HL-60 (cell line): ENCODE data around the gene KCTD16.

Source experiments
- DNase-seq, 2 experiments: peaks; one replicate each; pipeline ENCODE4 v3.0.0-alpha.2; 2010 to 2020; ENCODE audit warnings: low read depth in 1 of 2, low spot score in 1 of 2
- H3K27ac ChIP-seq: fragments of 250-450 bp; sonication (Bioruptor Pico); replicated peaks from 2 replicates; pipeline ENCODE4 v1.5.1; 2020; ENCODE audit warnings: mild to moderate bottlenecking, moderate library complexity
- H3K27me3 ChIP-seq: fragments of 250-450 bp; sonication (Bioruptor Pico); 2 replicates; pipeline ENCODE4 v1.5.1; 2021; ENCODE audit warnings: mild to moderate bottlenecking, moderate library complexity; ENCODE audit not compliant: insufficient read depth, poor library complexity, severe bottlenecking
- H3K4me3 ChIP-seq: replicated peaks from 2 replicates; pipeline ENCODE4 v1.5.1; 2011; ENCODE audit warnings: mild to moderate bottlenecking, control low read depth, low read length; ENCODE audit not compliant: insufficient read depth
- GABPA ChIP-seq: IDR thresholded peaks from 2 replicates; pipeline ENCODE4 v1.6.1; 2012; ENCODE audit warnings: low read depth
- POLR2AphosphoS5 ChIP-seq: IDR thresholded peaks from 2 replicates; pipeline ENCODE4 v1.6.1; 2012; ENCODE audit warnings: low read depth
- SPI1 ChIP-seq: IDR thresholded peaks from 2 replicates; pipeline ENCODE4 v1.6.1; 2012; ENCODE audit warnings: low read depth, mild to moderate bottlenecking, borderline replicate concordance
- TF ChIP-seq, protein P1 (sequence below): IDR thresholded peaks from 2 replicates; pipeline ENCODE4 v1.6.1; 2012; ENCODE audit warnings: low read depth; ENCODE audit not compliant: insufficient replicate concordance
- TF ChIP-seq, protein P2 (sequence below): IDR thresholded peaks from one replicate; pipeline ENCODE4 v1.5.1; 2011; ENCODE audit warnings: low read length, control low read depth, inconsistent platforms; ENCODE audit not compliant: insufficient read depth

The KCTD16 gene

DNA sequence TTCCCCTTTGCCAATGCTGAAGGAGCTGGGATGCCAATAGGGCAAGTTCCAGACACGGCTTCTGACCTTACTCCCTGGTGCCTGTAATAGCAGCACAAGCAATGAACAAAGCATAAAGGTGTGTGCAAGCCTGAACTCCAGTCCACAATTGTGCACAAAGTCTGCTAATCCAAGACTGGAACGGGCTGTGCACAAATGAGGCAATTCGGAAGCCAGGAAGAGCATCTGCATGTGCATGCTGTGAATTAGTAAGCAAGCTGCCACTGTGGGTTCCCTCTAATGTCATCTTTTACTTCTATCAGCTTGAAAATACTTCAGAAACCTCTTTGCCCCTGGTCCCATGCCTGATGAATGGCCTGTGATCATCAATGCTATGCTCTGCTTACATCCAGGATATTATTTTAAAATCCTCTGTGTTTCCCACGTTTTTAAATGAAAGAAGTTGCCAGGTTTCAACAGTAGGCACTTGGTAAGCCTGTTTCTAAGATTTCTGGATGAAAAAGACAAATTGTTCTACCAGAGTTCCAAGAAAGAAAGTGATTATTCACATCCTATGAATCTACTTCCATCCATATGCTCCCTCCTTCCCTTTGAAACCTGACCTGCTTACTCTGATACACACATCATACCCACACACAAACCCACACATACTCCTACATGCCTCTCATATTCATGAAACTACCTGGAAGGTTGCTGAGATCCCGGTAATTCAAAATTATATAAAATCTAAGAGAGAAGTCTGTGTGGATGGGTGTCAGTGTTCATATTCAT lies 165.7 kb downstream of the KCTD16 start:
- no peak overlapping the region for H3K4me3 ChIP-seq
- no peak for DNase-seq
- no peaks in the 10 kb centered on the region for H3K27me3 ChIP-seq
- no peak for TF ChIP-seq SPI1
- TF ChIP-seq, protein P1, sequence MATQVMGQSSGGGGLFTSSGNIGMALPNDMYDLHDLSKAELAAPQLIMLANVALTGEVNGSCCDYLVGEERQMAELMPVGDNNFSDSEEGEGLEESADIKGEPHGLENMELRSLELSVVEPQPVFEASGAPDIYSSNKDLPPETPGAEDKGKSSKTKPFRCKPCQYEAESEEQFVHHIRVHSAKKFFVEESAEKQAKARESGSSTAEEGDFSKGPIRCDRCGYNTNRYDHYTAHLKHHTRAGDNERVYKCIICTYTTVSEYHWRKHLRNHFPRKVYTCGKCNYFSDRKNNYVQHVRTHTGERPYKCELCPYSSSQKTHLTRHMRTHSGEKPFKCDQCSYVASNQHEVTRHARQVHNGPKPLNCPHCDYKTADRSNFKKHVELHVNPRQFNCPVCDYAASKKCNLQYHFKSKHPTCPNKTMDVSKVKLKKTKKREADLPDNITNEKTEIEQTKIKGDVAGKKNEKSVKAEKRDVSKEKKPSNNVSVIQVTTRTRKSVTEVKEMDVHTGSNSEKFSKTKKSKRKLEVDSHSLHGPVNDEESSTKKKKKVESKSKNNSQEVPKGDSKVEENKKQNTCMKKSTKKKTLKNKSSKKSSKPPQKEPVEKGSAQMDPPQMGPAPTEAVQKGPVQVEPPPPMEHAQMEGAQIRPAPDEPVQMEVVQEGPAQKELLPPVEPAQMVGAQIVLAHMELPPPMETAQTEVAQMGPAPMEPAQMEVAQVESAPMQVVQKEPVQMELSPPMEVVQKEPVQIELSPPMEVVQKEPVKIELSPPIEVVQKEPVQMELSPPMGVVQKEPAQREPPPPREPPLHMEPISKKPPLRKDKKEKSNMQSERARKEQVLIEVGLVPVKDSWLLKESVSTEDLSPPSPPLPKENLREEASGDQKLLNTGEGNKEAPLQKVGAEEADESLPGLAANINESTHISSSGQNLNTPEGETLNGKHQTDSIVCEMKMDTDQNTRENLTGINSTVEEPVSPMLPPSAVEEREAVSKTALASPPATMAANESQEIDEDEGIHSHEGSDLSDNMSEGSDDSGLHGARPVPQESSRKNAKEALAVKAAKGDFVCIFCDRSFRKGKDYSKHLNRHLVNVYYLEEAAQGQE: no peak
- TF ChIP-seq POLR2AphosphoS5: no peak
- no peak for TF ChIP-seq GABPA
- no peak overlapping the region for H3K27ac ChIP-seq

DNA sequence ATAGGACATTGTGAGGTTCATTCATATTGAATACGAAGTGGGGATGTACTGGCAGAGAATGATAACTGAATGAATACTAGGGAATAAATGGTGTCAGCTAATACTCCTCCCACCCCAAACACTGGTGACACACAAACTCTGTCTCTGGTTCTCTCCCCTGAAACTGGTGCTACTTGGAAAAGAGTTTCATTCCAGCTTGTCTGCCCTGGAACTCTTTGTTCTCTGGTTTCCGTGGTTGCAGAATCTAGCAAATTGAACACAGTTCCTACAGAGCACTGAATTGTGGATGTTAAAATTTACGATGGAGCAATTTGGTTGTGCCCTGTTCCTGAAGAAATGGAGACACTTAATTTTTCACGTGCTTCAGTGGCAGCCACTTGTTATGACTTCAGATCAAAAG lies 181.7 kb downstream of the KCTD16 start:
- H3K27ac ChIP-seq: no peak overlapping the region
- TF ChIP-seq, protein P2, sequence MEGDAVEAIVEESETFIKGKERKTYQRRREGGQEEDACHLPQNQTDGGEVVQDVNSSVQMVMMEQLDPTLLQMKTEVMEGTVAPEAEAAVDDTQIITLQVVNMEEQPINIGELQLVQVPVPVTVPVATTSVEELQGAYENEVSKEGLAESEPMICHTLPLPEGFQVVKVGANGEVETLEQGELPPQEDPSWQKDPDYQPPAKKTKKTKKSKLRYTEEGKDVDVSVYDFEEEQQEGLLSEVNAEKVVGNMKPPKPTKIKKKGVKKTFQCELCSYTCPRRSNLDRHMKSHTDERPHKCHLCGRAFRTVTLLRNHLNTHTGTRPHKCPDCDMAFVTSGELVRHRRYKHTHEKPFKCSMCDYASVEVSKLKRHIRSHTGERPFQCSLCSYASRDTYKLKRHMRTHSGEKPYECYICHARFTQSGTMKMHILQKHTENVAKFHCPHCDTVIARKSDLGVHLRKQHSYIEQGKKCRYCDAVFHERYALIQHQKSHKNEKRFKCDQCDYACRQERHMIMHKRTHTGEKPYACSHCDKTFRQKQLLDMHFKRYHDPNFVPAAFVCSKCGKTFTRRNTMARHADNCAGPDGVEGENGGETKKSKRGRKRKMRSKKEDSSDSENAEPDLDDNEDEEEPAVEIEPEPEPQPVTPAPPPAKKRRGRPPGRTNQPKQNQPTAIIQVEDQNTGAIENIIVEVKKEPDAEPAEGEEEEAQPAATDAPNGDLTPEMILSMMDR: no peak
- TF ChIP-seq GABPA: no peak
- no peak for TF ChIP-seq SPI1
- TF ChIP-seq POLR2AphosphoS5: no peak
- TF ChIP-seq, protein P1: no peak
- H3K4me3 ChIP-seq: no peak overlapping the region
- H3K27me3 ChIP-seq: no peaks in the 10 kb centered on the region
- DNase-seq: no peak

DNA sequence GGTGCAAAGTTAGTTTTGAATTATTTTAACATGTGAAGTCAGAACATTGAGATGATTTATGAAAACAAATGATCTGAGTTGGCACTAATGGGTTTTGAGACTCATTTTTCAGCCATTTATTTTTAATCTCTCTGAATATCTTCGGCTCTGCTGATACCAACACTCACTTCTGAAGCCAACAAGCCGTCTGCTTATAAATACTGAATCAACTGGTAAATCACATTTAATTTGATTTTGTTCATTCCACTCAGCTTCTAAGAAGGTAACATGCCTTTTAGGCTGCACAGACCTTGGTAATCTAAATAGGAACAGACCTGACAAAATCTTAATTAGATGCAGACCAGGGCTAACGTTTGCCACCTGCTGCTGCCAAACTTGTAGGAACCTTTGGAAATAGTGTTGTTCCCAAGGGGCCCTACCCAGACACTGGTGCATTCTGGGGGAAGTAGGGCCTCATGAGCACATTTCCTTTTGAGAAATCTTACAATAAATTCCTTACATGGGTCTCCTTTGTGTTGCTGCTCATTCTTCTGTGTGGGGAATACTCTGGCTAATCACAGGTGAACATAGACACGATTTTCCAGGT lies 182.2 kb downstream of the KCTD16 start:
- Histone ChIP-seq H3K27ac (no peak overlapping the region), H3K4me3 (no peak overlapping the region), H3K27me3 (no peaks in the 10 kb centered on the region)
- TF ChIP-seq SPI1 (no peak), GABPA (no peak), POLR2AphosphoS5 (no peak)
- TF ChIP-seq, protein P1: no peak
- TF ChIP-seq, protein P2: no peak
- no peak for DNase-seq
